GM15510 (cell line): Measurements from ENCODE around the gene CAMP.
A peak's percentile ranks its signal among the peaks of the same experiment; 100 is the strongest.

Experiments
- POLR2A ChIP-seq: IDR thresholded peaks from 3 replicates; pipeline ENCODE4 v1.6.1; 2011; ENCODE audit warnings: borderline replicate concordance; ENCODE audit not compliant: insufficient read length; ENCODE audit errors: extremely low read depth

The CAMP gene, protein sequence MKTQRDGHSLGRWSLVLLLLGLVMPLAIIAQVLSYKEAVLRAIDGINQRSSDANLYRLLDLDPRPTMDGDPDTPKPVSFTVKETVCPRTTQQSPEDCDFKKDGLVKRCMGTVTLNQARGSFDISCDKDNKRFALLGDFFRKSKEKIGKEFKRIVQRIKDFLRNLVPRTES

DNA sequence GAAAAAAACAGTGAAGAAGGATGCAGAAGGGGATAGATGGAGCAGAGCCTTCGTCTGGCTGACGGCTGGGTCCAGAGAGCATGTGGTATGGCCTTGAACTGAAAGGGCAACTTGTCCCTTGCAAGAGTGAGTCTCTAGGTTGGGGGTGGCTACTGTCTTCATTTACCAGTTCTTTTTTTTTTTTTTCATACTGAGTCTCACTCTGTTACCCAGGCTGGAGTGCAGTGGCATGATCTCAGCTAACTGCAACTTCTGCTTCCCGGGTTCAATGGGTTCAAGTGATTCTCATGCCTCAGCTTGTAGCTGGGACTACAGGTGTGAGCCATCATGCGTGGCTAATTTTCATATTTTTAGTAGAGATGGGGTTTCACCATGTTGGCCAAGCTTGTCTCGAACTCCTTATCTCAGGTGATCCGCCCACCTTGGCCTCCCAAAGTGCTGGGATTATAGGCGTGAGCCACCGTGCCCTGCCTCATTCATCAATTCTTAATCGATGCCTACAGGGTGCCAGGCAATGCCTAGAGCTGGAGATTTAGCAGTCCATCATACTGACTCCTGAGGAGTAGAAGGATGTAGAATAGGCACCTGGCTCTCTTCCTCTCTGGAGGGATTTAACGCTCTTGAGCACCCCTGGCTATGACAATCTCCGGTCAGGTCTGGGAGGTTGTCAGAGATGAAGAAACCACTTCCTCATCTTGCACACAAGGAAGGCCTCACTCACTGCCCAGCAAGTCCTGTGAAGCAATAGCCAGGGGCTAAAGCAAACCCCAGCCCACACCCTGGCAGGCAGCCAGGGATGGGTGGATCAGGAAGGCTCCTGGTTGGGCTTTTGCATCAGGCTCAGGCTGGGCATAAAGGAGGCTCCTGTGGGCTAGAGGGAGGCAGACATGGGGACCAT, at the start of gene CAMP:
Gene CAMP, plus strand, starts transcription at position 880 of the 898 bp plus-strand sequence. Its CDS starts 17 bp downstream, at position 897.
- TF ChIP-seq POLR2A = no peak

DNA sequence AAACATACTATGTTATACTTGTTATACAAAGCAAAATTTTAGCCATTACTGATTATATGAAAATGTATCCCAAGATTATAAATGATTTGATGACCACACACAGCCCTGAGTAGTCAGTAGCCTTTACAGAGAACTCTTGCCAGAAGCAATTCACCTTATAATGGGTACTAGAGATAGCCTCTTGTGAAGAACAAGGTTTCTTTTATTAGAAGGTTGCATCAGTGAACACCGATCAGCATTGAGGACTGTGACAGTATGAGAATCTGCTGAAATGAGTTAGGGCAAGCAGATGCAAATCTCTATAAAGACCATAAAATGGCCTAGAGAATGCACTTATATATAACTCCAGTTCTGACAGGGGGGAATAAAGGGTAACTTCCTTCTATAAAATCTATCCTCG, 45.2 kb upstream of the CAMP start:
- TF ChIP-seq POLR2A = no peak

DNA sequence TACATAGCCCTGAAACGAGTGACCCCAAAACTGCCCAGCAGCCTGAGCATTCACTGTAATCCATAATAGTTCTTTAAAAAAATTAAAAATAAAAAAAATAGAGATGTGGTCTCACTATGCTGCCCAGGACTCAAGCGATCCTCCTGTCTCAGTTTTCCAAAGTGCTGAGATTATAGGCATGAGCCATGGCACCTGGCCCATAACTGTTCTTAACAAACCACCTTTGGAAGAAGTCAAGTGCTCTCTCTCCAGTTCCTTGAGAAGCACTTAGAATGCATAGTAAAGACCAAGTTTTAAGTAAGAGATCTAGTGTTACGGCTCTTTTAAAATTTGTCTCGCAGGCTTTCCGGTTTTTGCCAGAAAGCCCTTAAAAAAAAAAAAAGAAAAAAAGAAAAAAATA, 43.3 kb upstream of the CAMP start:
- no peak for TF ChIP-seq POLR2A

DNA sequence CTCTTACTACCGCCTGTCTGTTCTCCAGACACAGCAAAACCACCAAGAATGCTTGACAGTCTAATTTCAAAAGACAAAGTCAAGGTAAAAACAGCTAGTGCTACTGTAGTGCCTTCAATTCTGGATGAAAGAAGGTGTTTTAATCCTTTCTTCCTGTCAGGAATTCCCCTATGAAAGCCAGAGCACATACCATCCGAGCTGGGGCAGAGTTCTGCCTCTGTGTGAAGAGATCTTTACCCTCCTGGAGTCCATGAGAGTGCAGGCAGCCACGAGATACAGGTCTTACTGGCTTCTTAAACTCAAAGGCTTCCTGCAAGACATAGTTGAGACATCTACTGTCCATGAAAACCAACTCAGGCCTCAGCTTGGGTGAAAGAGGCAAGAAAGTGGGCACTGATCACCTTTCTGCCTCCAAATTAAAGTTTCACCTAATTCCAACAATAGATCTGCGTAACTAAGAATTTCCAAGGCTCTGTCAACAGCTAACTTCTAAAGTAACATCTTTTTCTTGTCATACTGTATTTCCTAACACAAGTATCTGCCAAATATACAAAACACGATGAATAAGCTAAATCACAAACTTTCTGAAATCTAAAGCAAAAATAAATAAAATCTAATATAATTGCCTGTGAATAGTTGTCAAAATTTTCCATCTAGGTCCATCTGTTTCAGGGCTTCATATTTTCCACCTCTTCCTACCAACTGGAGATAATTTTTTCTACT, 42.6 kb upstream of the CAMP start:
- TF ChIP-seq POLR2A = no peak

DNA sequence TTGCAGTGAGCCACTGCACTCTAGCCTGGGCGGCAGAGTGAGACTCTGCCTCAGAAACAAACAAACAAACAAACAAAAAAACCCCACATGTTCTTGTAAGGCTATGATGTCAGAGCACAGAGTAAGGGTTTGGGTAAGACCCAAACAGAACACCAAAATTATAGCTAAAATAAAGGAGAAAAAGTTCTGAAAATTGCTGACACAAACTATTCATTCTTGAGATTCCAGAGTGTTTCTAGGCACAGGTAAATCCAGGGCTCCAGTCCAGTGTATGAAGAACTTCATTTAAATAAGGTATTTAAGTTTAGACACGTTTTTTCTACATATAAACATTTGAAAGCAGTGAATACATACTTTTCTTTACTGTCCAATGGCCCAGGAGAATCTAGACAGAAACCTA, 39.0 kb upstream of the CAMP start:
- no peak for TF ChIP-seq POLR2A

DNA sequence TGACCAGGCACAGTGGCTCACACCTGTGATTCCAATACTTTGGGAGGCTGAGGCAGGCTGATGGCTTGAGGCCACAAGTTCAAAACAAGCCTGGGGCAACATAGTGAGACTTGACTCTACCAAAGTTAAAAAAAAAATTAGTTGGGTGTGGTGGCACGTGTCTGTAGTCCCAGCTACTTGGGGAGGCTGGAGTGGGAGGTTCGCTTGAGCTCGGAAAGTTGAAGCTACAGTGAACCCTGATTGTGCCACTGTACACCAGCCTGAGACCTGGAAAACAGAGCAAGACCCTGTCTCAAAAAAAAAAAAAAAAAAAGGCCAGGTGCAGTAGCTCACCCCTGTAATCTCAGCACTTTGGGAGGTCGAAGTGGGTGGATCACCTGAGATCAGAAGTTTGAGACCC, 38.2 kb upstream of the CAMP start:
- no peak for TF ChIP-seq POLR2A

DNA sequence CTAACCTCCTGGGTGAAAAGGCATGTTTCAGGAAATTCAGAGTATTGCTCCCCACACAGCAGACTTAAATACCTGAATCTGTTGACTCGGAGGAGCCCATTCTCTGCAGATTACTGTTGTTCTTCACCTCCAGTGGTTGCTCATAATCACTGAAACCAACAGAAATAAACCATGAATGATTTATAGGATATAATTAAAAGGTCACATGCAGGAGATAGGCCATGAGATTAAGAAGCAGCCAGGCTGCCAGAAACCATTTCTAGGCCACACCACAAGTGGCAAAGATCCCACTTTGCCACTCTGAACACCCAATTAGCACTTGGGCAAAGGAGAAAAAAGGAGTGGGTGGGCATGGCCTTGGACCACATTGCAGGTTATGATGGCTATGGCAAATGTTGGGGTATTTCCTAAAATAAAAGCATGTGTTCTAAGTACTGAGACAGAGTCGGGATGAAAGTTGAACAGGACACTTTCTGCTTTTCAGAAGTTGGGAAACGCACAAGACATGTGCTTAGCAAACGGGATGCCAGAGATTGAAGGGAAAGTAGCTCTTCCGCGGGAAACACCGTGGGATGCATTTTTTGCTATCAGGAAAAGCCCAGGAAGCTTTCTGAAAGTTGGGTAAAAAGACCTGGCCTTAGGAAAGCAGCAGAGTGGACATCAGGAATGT, 36.5 kb upstream of the CAMP start:
- no peak for TF ChIP-seq POLR2A

DNA sequence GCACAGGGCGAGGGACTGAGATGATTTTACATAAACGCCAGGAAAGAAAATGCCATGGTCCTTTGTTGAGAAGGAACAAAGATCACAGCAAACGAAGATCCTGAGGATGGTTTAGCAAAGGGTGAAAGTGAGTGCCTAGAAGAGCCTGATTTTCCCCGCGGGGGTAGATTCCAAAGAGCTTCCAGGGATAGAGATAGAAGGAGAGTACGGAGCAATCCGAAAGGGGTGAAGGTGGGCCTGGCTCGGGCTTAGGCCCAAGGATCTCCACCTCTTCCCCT, 36.1 kb upstream of the CAMP start:
- TF ChIP-seq POLR2A = no peak

DNA sequence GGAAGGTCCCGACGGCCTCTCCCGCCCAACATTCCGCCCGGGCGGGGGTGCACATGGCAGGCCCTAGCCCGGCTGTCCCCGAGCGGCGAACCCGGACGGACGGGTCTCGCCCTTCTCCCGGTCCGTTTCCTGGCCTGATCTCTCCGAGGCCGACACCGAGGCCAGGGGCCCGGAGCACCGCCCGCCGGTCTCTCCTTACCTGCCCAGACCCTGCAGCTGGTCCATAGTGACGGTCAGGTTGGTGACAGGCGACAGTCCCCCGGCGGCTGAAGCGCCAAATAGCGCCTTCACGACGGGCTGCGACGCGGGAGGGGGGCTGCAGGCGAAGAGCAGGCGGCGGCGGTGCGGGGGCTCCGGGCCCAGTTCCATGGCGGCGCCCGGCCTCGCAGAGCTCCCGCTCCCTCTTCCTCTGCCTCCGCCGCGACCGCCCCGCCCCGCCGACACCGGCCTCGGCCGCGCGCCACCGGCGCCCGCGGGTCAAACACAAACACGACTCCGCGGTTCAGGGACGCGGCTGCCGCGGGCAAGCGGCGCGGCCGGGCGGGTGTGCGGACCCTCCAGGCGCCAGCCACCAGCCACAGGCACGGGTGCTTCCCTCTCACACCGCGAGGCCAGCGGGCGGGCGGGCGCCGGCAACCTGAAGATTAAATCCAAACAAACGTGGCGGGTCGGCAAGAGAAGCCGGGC, 35.6 kb upstream of the CAMP start:
- no peak for TF ChIP-seq POLR2A

DNA sequence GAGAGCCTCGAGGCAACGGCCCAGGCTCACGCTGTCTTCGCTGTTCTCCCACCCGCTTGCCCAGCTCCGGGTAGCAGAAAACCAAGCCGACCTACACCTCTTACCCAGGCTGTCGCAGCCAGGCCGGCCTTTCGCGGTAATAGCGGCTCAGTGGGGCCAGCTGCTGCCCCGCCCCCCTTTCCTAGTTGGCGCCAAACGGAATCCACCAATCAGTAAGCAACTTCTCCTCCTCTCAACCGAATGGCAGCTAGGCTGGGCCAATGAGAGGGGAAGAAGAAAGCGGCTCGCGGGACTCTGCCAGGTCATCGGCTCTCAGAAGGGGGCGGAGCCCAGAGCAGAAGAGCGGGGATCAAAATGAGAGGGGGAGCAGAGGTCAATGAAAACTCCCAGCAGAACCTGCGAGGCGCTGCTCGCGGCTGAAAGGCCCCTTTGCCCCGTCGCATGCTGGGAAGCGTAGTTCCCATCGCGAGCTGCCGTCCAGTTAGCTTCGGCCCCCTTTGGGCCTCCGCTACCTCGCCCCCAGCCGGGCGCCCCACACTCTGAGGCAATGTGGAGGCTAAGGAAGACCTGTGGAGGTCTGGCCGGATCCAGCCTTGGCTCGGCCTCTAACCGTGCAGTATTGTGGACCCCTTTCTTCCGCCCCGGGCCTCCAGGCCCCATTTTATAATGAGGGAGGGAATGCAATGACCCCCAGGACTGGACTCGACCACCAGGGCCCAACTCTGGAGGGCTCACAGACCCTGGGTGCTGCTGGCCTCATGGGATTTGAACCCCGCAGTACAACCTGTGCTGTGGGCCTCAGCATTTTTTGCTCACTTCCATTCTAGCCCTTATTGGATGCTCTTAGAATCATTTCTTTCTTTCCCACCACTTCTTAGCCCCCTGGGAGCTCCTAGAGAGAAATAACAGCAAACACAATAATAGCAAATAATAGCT, 34.8 kb upstream of the CAMP start, which contains the start of gene CDC25A:
Gene CDC25A, minus strand, starts transcription at position 152 of the 936 bp plus-strand sequence. CDS start 470 bp downstream, outside the sequence.
- peak; percentile 70 for TF ChIP-seq POLR2A

DNA sequence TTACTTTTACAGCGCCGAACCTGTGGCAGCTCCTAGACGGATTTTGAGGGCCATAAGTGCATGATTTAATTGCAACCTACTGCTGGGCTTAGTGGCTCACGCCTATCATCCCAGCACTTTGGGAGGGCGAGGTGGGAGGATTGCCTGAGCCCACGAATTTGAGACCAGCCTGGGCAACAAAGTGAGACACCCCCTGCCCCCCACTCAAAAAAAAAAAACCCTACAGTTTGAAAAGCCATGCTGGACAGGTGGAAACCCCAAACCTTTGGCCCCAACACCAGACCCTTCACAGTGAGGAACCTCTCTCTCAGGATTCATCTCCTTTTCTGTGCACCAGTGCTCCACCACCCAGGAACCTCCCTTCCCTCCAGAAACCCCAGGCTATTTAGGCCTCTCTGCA, 34.0 kb upstream of the CAMP start:
- TF ChIP-seq POLR2A = no peak

DNA sequence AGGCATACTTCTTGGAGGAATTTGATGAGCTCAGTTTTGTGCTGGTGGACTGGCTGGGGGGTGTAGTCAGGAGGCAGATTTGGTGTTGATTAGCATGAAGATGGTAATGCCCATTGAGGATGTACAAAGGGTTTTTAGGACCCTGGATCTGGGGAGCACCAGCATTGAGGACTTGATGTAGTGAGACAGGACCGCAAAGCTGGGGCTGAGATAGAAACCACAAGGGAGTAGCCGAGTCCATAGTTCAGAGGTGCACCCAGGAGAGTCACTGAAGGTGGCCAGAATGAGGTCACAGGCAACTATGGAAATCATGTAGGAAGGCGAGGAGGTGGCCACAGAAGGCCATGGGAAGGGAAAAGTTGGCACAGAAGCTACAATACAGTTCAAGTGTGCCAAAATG, 32.4 kb upstream of the CAMP start:
- no peak for TF ChIP-seq POLR2A

DNA sequence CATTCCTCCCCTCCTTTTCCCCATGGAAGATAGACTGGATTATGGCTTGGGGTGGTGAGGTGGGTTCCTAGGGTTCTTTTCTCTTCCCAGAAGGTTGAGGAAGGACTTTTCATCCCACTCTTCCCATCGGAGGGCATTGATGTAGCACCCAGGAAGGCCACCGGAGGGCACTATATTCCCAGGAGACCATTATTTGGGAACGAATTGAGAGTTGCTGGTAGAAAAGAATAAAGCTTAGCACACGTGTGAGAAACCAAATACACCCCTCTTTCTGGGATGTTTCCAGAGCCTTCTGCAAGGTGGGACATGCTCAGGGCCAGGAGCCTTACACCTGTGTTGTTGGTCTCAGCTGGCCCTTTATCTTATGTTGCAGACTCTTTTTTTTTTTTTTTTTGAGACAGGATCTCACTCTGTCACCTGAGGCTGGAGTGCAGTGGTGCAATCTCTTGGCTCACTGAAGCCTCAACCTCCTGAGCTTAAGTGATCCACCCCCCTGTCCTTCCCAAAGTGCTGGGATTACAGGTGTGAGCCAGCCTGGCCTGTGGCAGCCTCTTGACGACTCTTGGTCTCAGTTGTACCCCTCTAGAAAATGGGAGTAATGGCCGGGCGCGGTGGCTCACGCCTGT, 28.7 kb upstream of the CAMP start:
- TF ChIP-seq POLR2A = no peak

DNA sequence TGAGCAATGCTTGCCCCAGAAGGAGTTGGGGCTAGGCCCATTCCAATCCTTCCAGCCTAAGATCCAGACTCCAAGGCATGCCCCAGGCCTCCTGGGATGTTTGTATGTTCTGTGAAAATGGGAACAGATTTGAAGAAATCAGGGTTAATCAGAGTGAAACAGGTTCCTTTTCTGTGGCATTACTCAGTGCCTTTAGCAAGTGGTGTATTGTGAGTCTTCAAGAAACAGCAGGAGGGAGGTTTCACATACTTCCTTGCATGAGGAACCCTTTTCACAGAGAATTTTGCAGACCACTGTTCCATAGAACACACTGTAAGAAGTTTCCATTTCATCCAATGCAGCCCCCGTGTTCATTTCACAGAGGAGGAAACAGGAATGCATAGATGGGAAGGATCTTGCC, 26.7 kb upstream of the CAMP start:
- no peak for TF ChIP-seq POLR2A

DNA sequence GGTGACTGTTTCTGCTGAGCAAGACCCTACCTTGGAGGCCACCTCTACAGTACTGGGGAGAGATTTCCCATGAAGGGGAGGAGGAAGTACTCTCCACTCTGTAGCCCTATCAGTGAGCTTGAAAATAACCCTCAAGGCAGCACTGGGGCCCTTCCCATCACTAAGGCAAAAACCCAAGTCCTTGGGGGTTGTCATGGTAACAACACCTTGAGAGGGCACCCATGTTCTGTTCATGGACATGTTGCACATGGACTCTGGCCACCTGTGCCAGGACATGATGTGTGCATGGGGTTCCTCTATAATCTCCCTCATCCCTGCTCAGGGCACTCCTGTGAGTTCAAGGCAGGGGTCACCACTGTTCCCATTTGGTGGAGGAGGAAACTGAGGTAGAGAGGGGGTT, 24.2 kb upstream of the CAMP start:
- TF ChIP-seq POLR2A = no peak
